Caco-2 (cell line): ENCODE results near the gene DUSP1. TPM values are rescaled to one million over a fixed set of nuclear protein-coding genes. Genes with fewer than 3 reads are reported as not detected.

Experiments
- BruUV-seq: library from RNA; stranded (reverse); fragments of 400-500 nt; replicated peaks from 2 replicates; lab custom pipeline; 2021; lab: Mats Ljungman, UMichigan
- CTCF ChIA-PET: fragments of 300-600 bp; sonication (Branson Sonifier 250); formaldehyde crosslinking; loops from one replicate; lab custom pipeline; 2022; ENCODE audit warnings: antibody characterized with exemption; lab: Charles Lee
- POLR2A ChIA-PET: fragments of 300-600 bp; sonication (Branson Sonifier 250); formaldehyde crosslinking; loops from one replicate; lab custom pipeline; 2022; ENCODE audit warnings: antibody characterized with exemption; lab: Charles Lee
- DNase-seq, 2 experiments: peaks; one replicate each; pipeline versions ENCODE4 v3.0.0 to v3.0.0-alpha.2; 2020 to 2022
- H3K27me3 ChIP-seq: replicated peaks from 2 replicates; pipeline ENCODE4 v1.6.0; 2011; ENCODE audit warnings: low read length; ENCODE audit not compliant: control insufficient read depth, insufficient read depth
- H3K36me3 ChIP-seq: 2 replicates; pipeline ENCODE4 v1.5.1; 2011; ENCODE audit warnings: low read length; ENCODE audit not compliant: control insufficient read depth, insufficient read depth
- H3K4me1 ChIP-seq: fragments of 250-450 bp; sonication (Bioruptor Pico); 2 replicates; pipeline ENCODE4 v1.5.1; 2020; ENCODE audit warnings: mild to moderate bottlenecking
- H3K4me3 ChIP-seq: 2 replicates; pipeline ENCODE4 v1.5.1; 2011; ENCODE audit warnings: low read depth, mild to moderate bottlenecking, control low read depth, low read length
- H3K9me3 ChIP-seq: fragments of 250-450 bp; sonication (Bioruptor Pico); 2 replicates; pipeline ENCODE4 v1.5.1; 2020; ENCODE audit warnings: mild to moderate bottlenecking, moderate library complexity
- H3K27ac Mint-ChIP-seq: one replicate; pipeline ENCODE4 v1.8.0; 2022; ENCODE audit warnings: mixed read lengths; ENCODE audit not compliant: unreplicated experiment
- H3K27me3 Mint-ChIP-seq: one replicate; pipeline ENCODE4 v1.8.0; 2022; ENCODE audit warnings: mixed read lengths; ENCODE audit not compliant: insufficient read depth, unreplicated experiment
- H3K36me3 Mint-ChIP-seq: one replicate; pipeline ENCODE4 v1.8.0; 2022; ENCODE audit warnings: mild to moderate bottlenecking, mixed read lengths; ENCODE audit not compliant: insufficient read depth, unreplicated experiment
- H3K4me1 Mint-ChIP-seq: one replicate; pipeline ENCODE4 v1.8.0; 2022; ENCODE audit warnings: low read depth, mixed read lengths; ENCODE audit not compliant: unreplicated experiment
- H3K4me3 Mint-ChIP-seq: one replicate; pipeline ENCODE4 v1.8.0; 2022; ENCODE audit warnings: mild to moderate bottlenecking, moderate library complexity, mixed read lengths; ENCODE audit not compliant: unreplicated experiment
- H3K9me3 Mint-ChIP-seq: one replicate; pipeline ENCODE4 v1.8.0; 2022; ENCODE audit warnings: mixed read lengths; ENCODE audit not compliant: unreplicated experiment
- intact Hi-C: fragments of 100-400 bp; cut with micrococcal nuclease; formaldehyde crosslinking; loops from one replicate; pipeline ENCODE4 v1.10.0; 2022; ENCODE audit not compliant: unreplicated experiment
- total RNA-seq: library from RNA; stranded (reverse); gene quantifications from 2 replicates; pipeline ENCODE4 v1.2.3, GENCODE V29; 2022
- TF ChIP-seq, protein P1 (sequence below), 2 experiments: fragments of 200-600 bp in 1 of 2; IDR thresholded peaks; 1 replicate in 1 of 2; 2 replicates in 1 of 2; pipeline versions ENCODE4 v1.5.1 to v1.8.0; 2011 to 2022; ENCODE audit warnings: antibody characterized with exemption in 1 of 2, control low read depth in 1 of 2, inconsistent platforms in 1 of 2, low read depth in 1 of 2, low read length in 1 of 2, mild to moderate bottlenecking in 1 of 2, moderate library complexity in 1 of 2; ENCODE audit not compliant: insufficient read depth in 1 of 2, severe bottlenecking in 1 of 2, unreplicated experiment in 1 of 2

DUSP1 gene
- total RNA-seq, 1 experiment from 2014 or later = 28.3 TPM

DNA sequence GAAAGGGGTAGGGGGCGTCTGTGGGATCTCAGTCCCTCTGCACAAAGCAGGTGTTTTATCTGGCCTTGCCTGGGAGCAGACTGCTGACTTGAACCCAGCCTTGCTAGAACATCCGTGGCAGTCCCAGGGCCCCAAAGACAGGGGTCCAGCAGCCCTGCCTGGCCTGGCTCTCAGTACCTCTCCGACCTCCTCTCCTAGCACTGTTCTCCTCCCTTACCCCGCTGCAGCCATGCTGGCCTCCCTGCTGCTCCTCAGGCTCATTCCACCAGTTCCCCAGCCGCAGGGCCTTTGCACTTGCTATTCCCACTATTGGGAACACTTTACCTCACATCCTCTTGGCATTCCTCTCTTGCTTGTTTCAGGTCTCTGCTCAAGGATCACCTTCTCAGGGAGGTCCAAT is 45.2 kb downstream of the DUSP1 start:
- Histone ChIP-seq H3K4me3 (no peak overlapping the region), H3K36me3 (no peaks in the 10 kb centered on the region), H3K9me3 (no peaks in the 10 kb centered on the region), H3K27me3 (no peaks in the 10 kb centered on the region), H3K4me1 (peaks cover 12% of the 10 kb centered on the region)
- TF ChIP-seq, protein P1, sequence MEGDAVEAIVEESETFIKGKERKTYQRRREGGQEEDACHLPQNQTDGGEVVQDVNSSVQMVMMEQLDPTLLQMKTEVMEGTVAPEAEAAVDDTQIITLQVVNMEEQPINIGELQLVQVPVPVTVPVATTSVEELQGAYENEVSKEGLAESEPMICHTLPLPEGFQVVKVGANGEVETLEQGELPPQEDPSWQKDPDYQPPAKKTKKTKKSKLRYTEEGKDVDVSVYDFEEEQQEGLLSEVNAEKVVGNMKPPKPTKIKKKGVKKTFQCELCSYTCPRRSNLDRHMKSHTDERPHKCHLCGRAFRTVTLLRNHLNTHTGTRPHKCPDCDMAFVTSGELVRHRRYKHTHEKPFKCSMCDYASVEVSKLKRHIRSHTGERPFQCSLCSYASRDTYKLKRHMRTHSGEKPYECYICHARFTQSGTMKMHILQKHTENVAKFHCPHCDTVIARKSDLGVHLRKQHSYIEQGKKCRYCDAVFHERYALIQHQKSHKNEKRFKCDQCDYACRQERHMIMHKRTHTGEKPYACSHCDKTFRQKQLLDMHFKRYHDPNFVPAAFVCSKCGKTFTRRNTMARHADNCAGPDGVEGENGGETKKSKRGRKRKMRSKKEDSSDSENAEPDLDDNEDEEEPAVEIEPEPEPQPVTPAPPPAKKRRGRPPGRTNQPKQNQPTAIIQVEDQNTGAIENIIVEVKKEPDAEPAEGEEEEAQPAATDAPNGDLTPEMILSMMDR (IDR thresholded peaks at IDR 0.05; ENCODE audit: insufficient read depth in 1 of 2, low read depth in 1 of 2, low read length in 1 of 2, severe bottlenecking in 1 of 2, unreplicated experiment in 1 of 2) = no peak
- Mint-ChIP-seq H3K27me3 (no peaks in the 10 kb centered on the region), H3K4me1 (peaks cover 14% of the 10 kb centered on the region), H3K27ac (no peak overlapping the region), H3K9me3 (no peaks in the 10 kb centered on the region), H3K4me3 (no peak overlapping the region), H3K36me3 (no peaks in the 10 kb centered on the region)
- ChIA-PET POLR2A (no interaction called here), CTCF (no interaction called here)
- intact Hi-C loops = no loop called here
- BruUV-seq = no TSS peak
- no peak for DNase-seq

DNA sequence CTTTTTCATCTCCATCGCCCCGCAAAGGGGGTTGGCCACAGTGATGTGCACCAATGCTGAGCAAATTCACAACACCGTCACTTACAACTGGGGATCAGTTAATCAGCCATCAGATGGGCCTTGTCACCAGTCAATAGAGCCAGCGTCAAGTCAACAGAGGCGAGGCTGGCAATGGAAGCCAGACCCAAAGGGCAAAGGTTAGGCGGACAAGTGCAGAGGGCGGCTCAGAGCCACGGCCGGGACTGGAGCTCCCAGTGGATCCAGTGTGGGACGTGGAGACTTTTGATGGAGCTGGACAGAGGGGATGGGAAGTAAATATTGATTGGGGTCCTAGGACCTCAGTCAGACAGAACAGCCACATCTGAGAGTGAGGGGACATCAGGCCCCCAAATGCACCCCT is 45.7 kb downstream of the DUSP1 start:
- no TSS peak for BruUV-seq

DNA sequence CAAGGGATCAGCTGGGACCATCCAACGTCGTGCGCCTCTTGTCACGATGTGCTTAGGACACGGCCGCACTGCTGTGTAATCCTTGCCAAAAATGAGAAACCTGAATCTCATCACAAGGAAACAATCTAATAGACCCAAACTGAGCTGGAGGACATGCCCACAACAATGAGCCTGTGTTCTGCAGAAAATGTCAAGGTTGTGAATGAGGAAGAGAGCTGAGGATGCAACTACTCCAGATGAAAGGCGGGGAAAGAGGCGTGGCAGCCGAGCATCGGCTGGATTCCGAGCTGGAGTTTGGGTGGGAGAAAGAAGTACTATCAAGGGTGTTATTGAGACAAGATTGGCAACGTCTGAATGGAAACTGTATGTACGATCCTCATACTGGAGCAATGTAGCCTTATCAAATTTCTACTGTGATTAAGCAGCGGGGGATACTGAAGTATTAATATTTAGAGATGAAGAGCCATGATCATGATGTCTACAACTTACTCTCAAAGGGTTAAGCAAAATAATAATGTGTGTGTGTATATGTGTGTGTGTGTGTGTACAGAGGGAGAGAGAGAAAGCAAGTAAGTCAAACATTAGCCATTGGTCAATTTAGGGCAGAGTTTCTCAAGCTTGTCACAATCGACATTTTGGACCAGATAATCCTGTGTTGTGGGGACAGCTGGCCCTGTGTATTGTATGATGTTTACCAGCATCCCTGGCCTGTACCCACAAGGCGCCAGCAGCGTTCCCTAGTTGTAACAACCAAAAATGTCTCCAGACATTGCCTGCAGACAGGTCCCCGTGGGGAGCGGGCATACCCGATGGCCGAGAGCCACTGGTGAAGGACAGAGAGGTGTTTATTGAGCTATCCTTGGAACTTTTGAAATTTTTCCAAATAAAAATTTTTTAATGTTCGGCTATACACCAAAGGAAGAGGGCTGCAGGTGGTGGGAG is 46.5 kb downstream of the DUSP1 start:
- TF ChIP-seq, protein P1 (IDR thresholded peaks at IDR 0.05; ENCODE audit: insufficient read depth in 1 of 2, low read depth in 1 of 2, low read length in 1 of 2, severe bottlenecking in 1 of 2, unreplicated experiment in 1 of 2) = no peak
- H3K4me1 Mint-ChIP-seq = peaks cover 14% of the 10 kb centered on the region
- no peak overlapping the region for H3K4me3 Mint-ChIP-seq
- no peak overlapping the region for H3K27ac Mint-ChIP-seq
- BruUV-seq = no TSS peak
- ChIA-PET POLR2A (no interaction called here), CTCF (interaction anchor here (1.0 to 1.2 kb wide), 3 partner anchors 10 to 134 kb away, joined by 3 to 7 read pairs (median 3); no protein-coding TSS in a partner anchor)
- Histone ChIP-seq H3K9me3 (no peaks in the 10 kb centered on the region), H3K36me3 (no peaks in the 10 kb centered on the region), H3K27me3 (no peaks in the 10 kb centered on the region), H3K4me1 (peaks cover 12% of the 10 kb centered on the region), H3K4me3 (no peak overlapping the region)
- H3K9me3 Mint-ChIP-seq = no peaks in the 10 kb centered on the region
- no peaks in the 10 kb centered on the region for H3K36me3 Mint-ChIP-seq
- no peaks in the 10 kb centered on the region for H3K27me3 Mint-ChIP-seq
- intact Hi-C loops = no loop called here
- DNase-seq = no peak

More for the DNA sequence above, 45.7 kb downstream of the DUSP1 start:
- Mint-ChIP-seq H3K9me3 (no peaks in the 10 kb centered on the region), H3K27me3 (no peaks in the 10 kb centered on the region), H3K4me3 (no peak overlapping the region), H3K27ac (no peak overlapping the region), H3K4me1 (peaks cover 14% of the 10 kb centered on the region), H3K36me3 (no peaks in the 10 kb centered on the region)
- TF ChIP-seq, protein P1 (IDR thresholded peaks at IDR 0.05; ENCODE audit: insufficient read depth in 1 of 2, low read depth in 1 of 2, low read length in 1 of 2, severe bottlenecking in 1 of 2, unreplicated experiment in 1 of 2) = no peak
- Histone ChIP-seq H3K4me3 (no peak overlapping the region), H3K36me3 (no peaks in the 10 kb centered on the region), H3K9me3 (no peaks in the 10 kb centered on the region), H3K27me3 (no peaks in the 10 kb centered on the region), H3K4me1 (peaks cover 12% of the 10 kb centered on the region)
- ChIA-PET POLR2A (no interaction called here), CTCF (interaction anchor here (1.0 to 1.2 kb wide), 2 partner anchors 10 to 134 kb away, joined by 3 to 7 read pairs; no protein-coding TSS in a partner anchor)
- DNase-seq = no peak
- intact Hi-C loops = no loop called here
